GM18868 (cell line): ENCODE results near the gene SPSB4.

Experiments
- ATAC-seq: cut with Tn5 transposase; IDR thresholded peaks from one replicate; pipeline ENCODE4 v1.9.1; 2021; ENCODE audit warnings: mild to moderate bottlenecking, moderate library complexity; ENCODE audit not compliant: unreplicated experiment

SPSB4 gene

DNA sequence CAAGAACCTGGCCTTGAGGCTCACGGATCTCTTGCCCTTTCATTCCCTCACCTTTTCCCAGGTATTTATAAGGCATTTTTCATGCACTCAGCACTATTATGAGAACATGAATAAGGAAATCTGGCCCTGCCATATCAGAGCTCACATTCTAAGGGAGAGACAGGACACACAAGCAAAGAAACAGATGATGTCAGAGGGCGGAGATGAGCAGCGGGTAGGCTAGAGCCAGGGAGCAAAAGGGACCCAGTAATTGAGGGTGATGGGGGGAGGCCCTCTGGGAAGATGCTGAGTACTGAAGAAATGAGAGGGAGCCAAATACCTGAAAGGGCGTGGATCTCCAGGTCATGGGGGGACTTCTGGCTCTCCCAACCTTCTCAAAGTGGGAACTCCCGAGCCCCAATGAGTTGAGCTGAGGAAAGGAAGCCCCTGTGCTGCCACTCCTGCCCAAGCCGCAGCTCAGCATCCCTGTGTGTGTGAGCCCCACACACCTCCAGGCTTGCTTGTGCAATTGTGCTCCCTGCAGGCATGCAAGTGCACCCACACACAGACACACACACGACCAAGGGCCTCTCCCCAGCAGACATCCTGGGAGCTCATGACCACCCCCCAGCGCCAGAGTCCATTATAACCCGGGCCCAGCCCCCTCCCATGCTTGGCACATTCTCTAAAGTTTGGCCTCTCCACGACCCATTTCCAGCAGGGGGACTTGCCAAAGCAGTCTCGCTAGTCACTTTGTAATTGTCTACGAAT is 99.1 kb downstream of the SPSB4 start:
- no peak for ATAC-seq

DNA sequence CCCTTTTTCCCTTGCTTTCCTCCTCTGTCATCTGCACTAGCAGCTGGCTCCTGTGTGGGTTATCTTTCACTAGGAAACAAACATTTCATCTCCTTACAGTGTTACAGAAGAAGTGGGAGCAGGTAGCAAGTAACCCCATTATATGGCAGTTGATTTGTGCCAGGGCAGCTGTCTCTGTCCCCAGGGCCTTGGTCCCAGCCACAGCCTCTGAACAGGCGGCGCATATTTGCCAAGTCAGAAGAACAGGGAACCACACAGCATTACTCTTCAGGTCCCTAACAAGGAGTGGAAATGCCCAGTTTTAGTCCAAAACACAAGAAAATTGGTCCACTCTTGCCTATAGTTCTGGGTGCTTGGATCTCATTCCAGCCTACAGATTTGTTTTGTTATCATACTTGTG is 99.8 kb downstream of the SPSB4 start:
- no peak for ATAC-seq

DNA sequence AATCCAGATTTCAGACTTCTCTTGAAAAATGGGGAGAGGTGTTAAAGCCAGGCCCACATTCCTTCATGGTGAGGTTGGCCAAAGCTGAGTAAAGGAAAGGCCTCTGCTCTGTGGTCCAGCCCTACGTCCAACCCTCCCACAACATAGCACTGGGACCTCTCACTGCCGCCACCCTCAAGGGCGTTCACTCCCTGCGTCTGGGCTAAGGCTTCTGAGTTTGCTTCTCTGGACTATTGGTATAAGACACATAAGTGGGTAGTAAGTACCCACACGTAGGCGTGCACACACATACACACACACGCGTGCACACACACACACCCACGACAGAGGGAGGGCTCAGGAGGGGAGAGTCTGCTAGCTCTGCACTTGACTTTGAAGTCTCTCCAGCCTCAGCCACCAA is 100.3 kb downstream of the SPSB4 start:
- ATAC-seq = no peak

DNA sequence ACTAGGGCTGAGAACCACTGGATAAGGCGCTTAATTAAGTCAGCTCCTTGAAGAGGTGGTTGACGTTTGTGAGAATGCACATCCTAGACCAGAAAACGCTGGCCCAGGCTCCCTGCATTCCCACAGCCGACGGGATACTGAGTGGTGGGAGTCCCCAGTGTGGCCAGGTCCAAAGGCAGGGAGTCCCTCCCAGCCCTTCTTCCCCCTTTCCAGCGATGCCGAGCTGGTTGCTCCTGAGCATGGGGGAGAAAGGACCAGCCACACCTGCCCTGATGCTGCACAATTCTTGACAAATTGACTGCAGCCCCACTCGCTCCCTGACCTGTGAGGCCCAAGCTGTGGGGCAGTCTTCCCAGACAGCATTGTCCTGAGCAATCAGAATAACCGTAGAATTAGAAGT is 101.0 kb downstream of the SPSB4 start:
- no peak for ATAC-seq

DNA sequence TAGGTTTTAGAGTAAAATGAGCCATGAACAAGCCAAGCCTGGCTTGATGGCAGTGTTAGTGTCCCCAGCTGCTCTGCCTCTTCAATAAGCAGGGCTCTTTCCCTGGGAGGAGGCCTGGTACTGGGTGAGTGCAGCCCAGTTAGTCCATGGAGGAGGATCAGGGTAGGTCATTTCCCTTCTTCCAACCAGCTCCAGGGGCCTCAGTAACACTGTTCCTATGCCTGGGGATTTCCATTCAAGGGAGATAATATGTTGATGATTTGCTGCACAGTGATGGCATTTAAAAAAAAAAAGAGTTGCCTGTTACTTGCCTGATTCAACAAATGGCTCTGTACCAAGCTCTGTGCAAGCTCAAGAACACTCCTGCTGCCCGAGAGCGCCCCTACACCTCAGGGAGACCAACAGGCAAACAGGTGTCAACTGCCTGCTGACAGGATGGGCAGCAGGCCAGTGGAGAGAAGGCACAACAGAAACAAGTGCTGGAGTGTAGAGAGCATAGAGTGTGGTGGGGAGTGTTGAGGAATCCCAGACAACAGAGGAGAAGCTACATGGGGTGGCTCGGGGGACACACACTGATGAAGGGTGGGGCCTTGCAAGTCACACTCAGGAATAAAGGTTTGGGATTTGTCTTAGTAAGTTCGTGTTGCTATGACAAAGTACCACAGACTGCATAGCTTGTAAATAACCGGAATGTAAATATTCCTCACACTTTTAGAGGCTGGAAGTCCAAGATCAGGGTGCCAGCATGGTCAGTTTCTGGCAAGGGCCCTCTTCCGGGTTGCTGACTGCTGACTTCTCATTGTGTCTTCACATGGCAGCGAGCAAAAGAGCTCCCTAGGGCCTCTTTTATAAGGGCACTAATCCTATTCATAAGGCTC is 101.9 kb downstream of the SPSB4 start:
- ATAC-seq = no peak

DNA sequence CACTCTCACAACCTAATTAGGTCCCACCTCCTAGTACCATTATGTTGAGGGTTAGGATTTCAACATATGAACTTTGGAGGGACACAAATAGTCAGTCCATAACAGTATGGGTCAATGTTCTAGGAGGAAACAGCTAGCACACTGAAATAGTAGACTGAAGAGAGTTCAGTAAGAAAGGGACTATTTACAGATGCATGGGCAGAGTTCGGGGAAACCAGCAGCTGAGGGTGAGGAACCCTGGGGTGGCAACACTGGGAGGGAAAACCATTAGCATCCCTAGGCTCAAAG is 102.5 kb downstream of the SPSB4 start:
- ATAC-seq = no peak

DNA sequence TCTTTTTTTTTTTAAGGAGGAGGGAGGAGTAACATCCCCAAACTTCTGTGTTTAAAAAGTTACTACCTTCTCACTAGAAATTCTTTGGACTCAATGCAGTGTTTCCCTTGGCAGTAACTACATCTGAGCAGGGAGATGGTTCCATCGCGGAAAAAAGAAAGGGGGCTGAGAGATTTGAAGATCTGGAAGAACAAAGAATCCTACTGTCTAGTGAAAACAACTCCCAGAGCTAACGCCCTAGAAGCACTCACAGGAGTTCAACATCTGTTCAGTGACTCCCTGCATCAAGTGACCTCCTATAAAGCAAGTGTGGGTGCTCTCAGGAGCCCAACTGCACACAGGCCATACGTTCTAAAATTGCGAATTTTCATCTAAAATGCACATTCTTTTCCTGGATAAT is 113.7 kb downstream of the SPSB4 start:
- ATAC-seq = no peak

DNA sequence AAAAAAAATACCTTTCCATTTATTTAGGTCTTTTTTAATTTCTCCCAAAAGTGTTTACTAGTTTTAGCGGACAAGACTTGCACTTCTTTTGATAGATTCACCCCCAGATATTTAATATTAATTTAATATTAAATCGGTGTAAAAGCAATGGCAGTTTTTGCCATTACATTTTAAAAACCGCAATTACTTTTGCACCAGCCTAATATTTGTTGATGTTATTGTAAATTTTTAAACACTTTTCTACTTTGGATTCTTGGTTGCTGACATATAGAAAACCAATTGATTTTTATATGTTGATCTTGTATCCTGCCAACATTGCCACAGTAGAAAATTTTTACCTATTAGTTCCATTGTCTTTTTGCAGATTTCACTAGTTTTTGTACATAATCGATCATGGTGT is 116.5 kb downstream of the SPSB4 start:
- ATAC-seq = no peak

DNA sequence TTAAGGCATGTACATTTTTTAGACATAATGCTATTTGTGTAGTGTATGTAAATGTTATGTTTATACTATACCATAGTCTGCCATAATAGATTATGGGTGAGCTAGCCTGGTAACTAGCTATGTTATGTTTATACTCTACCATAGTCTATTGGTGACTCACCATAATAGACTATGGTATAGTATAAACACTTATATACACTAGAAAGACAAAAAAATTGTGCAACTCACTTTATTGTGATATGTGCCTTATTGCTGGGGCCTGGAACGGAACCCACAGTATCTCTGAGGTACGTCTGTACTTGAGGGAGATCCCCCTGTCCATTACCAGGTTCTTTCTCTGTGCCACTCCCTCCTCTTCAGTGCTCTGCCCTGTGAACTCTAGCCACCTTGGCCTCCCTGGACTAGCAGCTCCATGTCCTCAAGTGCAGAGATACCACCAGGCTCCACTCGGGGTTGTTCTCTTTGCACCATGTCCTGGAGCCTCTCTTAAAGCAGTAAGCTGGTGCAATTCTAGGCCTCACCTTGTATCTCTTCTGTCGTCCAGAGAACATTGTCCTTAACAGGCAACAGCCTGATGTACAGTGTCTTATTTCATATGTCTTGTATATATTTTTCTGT is 119.6 kb downstream of the SPSB4 start:
- no peak for ATAC-seq

DNA sequence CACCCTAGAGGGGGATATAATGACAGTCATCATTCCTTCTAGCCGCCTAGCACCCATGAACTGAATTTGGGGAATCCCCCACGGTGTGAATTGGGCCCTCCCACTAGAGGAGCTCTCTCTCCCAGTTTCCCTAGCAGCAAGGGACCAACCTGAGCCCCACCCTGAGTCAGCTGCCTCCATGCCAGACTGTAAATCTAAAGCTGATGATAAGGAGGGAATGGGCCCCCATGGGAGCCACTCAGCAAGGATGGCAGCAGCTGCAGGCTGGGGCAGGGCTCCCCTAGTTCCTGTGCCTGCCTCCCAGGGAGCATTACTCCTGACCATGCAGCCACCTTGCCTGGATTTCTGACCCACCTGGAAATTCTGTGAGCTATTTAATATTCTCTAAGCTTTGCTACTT is 123.5 kb downstream of the SPSB4 start:
- no peak for ATAC-seq

DNA sequence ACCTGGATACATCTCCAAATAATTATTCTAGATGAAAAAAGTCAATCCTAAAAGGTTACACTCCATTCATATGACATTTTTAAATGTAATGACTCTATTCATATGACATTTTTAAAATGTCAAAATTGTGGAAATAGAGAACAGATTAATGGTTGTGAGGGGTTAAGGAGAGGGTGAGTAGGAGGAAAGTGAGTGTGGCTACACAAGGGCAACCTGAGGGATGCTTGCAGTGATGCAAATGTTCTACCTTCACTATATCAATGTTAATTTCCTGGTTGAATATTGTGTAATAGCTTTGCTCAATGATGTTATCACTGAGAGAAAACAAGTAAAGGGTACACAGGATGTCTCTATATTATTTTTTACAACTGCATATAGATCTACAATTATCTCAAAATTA is 125.6 kb downstream of the SPSB4 start:
- ATAC-seq = no peak

DNA sequence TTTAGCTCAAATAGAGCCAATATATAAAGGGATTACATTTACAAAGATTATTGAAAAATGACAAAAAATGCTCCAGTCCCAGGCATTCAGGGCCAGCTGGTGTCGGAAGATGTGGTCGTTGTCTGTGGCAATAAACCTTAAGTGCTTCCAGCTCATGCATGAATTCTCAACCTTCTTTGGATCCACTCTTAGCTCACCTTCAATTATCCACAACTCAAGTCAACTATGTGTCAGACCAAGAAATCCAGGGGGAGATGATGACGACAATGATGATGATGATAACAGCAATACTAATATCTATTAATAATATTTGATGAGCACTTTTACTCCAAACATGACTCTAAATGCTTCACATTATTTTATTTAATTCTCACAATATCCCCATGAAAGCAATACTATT is 126.9 kb downstream of the SPSB4 start:
- ATAC-seq = no peak

DNA sequence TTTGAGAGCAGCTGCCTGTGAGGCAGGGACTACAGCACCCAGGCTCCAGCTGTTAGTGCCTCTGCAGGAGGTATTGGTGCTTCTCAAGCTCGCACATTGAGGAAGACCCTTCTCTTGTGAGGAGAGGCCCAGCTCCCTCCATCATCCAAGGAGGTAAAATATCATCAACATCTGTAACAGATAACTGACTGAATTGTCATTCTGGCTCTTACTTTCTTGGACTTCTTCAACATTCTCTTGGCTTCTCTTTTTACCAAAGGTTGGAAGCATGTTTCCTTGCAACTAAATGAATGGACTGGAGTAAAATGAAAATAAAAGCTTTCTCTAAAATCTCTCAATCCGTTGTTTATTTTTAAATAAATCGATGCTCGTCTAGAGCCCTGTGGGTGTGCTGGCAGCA is 127.4 kb downstream of the SPSB4 start:
- no peak for ATAC-seq

DNA sequence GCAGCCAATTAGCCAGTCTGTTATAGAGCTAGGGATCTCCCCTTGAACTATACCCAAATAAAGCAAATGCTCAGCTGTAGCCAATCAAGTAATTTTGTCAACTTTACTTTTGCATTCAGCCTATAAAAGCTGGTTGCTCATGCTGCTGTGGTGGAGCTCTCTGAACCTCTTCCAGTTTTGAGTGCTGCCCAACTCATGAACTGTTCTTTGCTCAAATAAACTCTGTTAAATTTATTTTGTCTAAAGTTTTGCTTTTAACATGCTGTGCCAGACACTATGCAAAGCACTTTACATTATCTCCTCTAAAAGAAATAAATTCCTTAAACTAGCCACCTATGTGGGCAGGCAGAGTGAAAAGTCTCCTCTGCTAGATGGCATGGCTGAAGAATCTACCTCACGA is 128.8 kb downstream of the SPSB4 start:
- no peak for ATAC-seq

DNA sequence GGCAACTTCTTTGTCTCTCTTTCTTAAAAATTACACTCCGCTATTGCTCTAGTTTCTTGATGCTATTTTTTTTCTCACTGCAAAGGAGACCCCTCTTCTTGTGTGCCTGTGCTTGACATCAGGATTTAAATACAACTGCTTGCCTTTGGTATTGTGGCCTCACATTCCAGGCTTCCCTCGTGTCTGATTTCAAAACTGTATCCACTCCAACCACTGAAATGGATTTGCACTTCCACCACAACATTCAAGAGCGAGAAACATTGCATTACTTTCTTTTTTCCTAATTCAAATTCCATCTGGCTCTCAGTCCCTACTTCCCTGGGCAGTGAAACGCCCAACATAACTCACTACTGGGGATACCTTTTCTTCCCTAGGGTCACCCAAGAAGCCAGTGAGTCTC is 130.0 kb downstream of the SPSB4 start:
- no peak for ATAC-seq

DNA sequence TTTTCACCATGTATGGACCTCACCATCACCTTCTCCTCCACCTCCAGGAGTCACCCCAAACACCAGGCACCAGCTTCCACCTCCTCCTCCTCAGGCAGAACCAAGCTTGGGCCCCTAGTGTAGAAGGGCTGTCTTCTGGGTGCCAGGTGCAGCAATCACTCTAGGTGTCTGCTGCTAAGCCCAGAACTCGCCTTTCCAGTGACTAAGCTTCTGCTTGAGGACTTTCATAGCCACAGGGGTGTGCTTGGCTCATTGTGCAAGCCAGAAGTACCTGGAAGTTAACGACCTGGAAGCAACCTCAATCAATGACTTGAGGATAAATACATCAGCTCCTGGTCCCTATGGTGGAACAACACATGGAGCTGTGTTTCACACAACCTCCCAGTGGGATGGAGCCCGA is 130.7 kb downstream of the SPSB4 start:
- ATAC-seq = no peak

DNA sequence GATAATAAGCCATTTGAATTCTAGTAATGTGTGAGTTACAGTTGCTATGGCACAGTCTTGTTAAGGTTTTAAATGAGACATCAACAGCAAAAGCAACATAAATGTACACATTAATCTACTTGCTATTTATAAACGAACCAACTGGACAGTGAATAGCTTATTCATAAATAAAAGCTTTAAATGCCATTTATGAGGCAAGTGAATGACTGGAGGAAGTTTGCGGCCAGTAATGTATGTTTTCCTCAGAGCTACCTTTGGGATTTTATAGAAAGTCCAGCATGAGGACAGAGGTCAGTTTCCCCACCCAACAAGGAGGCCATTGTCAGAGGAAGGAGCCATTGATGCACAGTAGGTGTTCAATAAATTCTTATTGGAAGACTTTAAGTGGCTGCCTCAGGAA is 132.5 kb downstream of the SPSB4 start:
- ATAC-seq = no peak

DNA sequence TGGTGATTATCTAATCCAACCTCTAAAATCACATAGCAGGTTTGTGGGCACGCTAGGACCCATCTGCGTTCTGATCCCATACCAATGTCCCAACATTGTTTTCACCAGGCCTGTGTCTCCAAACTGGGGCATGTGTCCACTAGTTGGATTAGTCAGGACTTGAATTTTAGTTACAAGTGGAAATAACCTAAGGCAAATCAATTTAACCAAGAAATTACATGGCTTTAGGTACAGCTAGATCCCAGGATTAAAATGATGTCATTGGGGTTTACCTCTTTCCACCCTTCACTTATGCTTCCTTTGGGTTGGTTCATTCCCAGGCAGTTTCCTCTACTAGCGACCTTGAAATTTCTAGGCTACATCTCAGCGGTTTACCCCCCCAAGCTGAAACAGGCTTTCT is 133.3 kb downstream of the SPSB4 start:
- no peak for ATAC-seq

DNA sequence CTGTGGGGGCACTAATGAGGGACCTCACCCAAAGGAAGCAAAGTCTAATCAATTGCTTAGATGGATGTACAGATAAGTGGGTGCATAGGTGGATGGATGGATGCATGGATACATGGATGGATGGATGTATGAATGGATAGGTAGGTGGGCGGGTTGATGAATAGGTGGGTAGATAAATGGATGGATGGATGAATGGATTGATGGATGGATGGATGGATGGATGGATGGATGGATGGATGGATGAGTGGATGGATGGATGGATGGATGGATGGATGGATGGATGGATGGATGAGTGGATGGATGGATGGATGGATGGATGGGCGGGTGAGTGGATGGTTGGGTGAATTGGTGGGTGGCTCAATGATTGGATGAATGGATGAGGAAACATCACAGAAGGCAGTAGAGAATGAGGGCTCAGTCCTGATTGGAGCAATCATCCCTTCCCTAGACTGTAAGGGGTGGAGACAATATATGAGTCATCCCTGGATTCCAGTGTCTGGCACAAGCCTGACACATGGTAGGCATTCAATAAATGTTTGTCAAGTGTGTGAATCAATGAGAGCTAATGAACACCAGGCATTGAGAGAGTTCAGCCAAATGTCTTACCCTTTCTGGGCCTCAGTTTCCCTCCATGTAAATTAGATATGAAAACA is 140.1 kb downstream of the SPSB4 start:
- no peak for ATAC-seq

DNA sequence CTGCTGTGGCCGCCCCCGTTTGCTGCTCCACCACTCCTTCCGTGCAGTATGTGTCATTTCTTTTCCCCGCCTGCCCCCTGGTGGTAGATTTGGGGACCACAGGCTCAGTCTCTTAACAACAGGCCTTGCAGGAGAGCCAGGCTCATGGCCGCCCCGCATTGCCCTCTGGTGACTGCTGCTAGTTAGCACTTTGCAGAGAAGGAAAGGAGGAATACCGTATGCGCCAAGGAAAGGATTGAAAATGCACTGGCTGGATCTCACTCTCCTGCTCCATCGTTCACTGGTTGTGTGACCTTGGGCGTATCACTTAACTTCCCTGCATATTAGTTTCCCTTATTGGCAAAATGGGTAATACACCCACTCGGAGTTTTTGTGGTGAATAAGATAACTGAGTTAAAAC is 141.2 kb downstream of the SPSB4 start:
- peak; percentile 100 for ATAC-seq

DNA sequence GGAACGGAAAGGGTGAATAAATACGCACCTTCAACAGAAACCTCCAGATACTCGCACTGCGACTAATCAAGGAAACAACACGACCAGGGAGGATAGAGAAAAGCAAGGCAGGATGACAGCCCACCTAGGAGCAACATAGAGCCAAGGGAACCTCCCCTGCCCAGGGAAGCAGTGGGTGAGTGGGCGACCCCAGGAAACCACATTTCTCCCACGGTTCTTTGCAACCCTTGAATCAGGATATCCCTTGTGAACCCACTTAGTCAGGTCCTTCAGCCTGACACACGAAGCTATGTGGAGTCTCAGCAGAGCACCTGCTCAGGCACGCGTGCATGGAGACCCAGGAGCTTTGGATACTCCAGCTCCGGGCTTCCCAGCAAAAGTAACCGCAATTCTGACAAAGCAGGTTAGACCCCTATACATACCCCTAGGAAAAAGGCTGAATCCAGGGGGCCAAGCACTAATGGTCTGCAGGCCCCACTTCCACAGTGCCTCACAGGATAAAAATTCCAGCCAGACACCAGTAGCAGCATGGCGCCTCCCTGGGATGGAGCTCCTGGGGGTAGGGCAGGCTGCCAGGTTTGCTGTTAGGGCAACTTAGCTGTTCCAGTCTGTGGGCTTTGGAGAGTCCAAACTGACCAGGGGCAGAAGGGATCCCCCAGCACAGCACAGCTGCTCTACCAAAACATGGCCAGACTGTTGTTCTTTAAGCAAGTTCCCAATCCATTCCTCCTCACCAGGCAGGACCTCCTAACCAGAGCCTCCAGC is 142.1 kb downstream of the SPSB4 start:
- no peak for ATAC-seq
